Sigmoid colon (tissue), 3 donors: Measurements from ENCODE around the gene ACTR2.

ENCODE experiments used
- CTCF ChIP-seq, 4 experiments: fragments of 450-650 bp in 3 of 4; fragments of 200-600 bp in 1 of 4; IDR thresholded peaks; one replicate each; pipeline ENCODE4 v1.5.1; 2016 to 2019; ENCODE audit warnings: antibody characterized with exemption in 4 of 4, mild to moderate bottlenecking in 3 of 4, moderate library complexity in 2 of 4
- POLR2A ChIP-seq, 2 donors: fragments of 450-650 bp; IDR thresholded peaks; one replicate each; pipeline ENCODE4 v1.6.1; 2016; ENCODE audit warnings: antibody characterized with exemption in 2 of 2, mild to moderate bottlenecking in 2 of 2, moderate library complexity in 2 of 2

GRCh38 chr2:65311049-65311448 is 83.4 kb downstream of the ACTR2 start:
- TF ChIP-seq CTCF (IDR thresholded peaks at IDR 0.05) (no peak), POLR2A (IDR thresholded peaks at IDR 0.05) (no peak)
